Sciatic nerve (tissue), 2 donors: ENCODE data around the gene GNLY. TPM values are rescaled to one million over a fixed set of nuclear protein-coding genes. Genes with fewer than 3 reads are reported as not detected.
A peak's percentile ranks its signal among the peaks of the same experiment; 100 is the strongest.
"Not testable (repeated sequence)": the region's sequence is repeated elsewhere in the genome, so short reads cannot be mapped to it uniquely, and the experiment has no call there.

ENCODE experiments used
- ATAC-seq: fragments of 200-7000 bp; cut with Tn5 transposase; one replicate; pipeline ENCODE4 v1.9.1; 2020; ENCODE audit warnings: mild to moderate bottlenecking, moderate library complexity
- DNase-seq: peaks from one replicate; pipeline ENCODE4 v3.0.0-alpha.2; 2020; ENCODE audit warnings: low spot score
- intact Hi-C: fragments of 100-400 bp; cut with DNase I; formaldehyde crosslinking; loops from one replicate; pipeline ENCODE4 v1.14.2; 2022
- total RNA-seq: library from RNA; stranded (reverse); fragmentation: NEBNext Ultra II Directional; extraction: Animal tissue kit (Norgen Biotek cat#: 25700); gene quantifications from one replicate; pipeline ENCODE4 v1.2.1, GENCODE V29; 2021
- donor health status: DM: no; HTN: no; CAD: no.
- donor health status: DM: no; HTN: no; CAD: no.

Gene GNLY
- 8.4 TPM for total RNA-seq

- intact Hi-C loops = no loop called here
- ATAC-seq (no peak), DNase-seq (no peak)
These were observed at the start of gene GNLY for GRCh38 chr2:85694052-85695025. Gene GNLY, plus strand, starts transcription at chr2:85694358. Its CDS starts 61 bp downstream, at chr2:85694419.

DNA sequence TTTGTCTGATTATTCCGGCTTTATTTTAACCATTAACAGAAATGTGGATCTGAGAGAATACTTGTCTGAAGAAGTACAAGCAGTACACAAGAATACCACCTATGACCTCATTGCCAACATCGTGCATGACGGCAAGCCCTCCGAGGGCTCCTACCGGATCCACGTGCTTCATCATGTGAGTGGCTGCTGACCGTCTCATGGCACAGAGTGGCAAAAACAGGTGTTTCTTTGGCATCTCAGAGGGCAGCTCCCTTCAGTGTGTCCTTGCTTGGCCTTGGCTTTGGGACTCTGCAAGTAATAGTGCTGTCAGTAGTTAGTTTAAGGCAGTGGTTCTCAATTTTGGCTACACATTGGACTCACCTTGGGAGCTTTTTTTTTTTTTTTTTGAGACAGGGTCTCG, 49.2 kb upstream of the GNLY start:
- ATAC-seq (no peak), DNase-seq (peak; percentile 14)
- intact Hi-C loops = no loop called here

DNA sequence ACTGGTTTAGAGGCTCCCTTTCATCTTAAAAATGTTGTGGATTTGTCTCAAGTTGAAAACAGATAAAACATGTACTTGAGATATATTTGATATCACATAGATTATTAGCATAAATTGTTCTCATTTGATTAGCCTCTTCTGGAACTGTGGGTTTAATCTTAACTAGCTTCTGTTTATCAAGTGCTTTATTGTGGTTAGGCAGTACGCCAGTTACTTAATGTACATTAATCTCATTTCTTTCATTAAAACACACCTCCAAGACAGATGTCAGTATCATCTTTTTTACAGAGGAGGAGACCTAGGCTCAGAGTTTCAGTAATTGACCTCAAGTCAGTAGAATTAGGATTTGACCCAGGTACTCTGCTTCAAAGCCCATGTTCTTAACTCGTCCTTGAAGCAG, 48.0 kb upstream of the GNLY start:
- DNase-seq (no peak), ATAC-seq (no peak)
- intact Hi-C loops = no loop called here

- ATAC-seq (no peak), DNase-seq (peak; percentile 28)
- intact Hi-C loops = no loop called here
These were observed 46.2 kb upstream of the GNLY start for GRCh38 chr2:85647823-85648526.

GRCh38 chr2:85648619-85649018, 45.5 kb upstream of the GNLY start:
- intact Hi-C loops = no loop called here
- ATAC-seq (no peak), DNase-seq (no peak)

DNA sequence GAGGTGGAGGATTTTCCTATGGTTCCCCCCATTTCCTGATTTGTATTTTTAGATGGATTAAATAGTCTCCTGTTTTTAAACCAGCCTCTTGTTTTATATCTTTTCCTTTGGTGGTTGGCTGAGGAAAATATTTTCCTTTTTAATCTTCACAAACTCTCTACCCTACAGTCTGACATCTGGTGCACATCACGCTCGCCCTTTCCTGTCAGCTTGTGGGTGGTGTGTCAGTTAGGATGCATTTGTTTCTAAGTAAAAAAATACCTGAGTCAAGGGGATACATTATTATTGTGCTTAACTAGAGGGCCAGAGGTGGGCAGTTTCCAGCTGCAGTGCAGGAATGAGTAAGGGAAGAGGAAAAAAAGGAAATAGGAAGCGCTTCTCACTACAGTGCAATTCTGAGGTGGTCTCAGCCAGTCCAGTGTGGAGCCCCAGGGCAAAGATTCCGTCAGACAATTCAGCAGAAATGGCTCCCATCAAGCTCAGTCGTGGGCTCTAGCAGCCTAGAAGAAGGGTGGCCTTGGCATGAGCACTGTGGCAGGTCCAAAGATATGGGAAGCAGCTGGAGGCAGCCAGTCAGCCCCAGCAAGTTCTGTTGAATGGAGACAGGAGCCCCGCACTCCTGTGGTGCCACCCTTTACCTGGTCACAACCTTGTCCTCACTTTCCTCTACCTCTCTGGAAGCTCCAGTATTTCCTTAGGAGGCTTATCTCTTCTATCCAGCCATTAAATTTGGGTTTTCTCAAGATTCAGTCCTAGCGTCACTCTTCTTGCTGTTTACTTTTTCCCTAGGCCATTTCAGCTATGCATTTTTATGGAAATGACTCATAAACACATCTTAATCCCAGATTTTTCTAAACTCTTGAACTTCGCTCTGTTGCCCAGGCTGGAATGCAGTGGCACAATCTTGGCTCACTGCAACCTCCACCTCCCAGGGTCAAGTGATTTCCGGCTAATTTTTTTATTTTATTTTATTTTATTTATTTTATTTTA, 44.7 kb upstream of the GNLY start:
- no peak for DNase-seq
- ATAC-seq = no peak
- intact Hi-C loops = no loop called here

DNA sequence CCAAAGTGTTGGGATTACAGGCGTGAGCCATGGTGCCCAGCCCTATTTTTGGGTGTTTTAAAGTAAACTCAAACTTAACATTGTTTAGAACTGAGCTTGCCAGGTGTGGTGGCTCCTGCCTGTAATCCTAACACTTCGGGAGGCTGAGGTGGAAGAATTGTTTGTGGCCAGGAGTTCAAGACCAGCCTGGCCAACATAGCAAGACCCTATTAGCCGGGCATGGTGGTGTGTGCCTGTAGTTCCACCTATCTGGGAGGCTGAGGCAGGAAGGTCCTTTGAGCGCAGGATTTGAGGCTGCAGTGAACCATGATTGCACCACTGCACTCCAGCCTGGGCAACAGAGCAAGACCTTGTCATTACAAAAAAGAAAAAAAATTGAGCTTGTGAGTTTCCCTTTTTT, 43.7 kb upstream of the GNLY start:
- ATAC-seq = no peak
- intact Hi-C loops = no loop called here
- no peak for DNase-seq

- no peak for DNase-seq
These were observed 43.1 kb upstream of the GNLY start for GRCh38 chr2:85651097-85651496.

DNA sequence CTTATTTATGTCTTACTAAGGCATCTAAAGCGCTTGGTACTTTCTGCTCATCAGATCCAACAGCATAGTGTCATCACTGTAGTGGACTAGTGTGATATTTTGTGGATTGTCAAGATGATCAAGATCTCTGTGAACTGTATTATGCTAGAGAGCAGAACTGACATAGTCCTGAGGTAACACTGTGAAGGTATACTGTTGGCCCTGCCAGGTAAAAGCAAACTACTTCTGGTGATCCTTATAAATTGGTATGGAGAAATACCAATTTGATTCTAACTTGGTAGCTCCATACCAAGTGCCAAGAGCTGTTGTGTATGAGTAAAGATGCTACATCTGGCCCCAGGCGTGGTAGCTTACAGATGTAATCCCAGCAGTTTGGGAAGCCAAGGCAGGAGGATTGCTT, 42.1 kb upstream of the GNLY start:
- ATAC-seq = no peak
- intact Hi-C loops = no loop called here
- no peak for DNase-seq

More at GRCh38 chr2:85651097-85651496, 43.1 kb upstream of the GNLY start:
- no peak for ATAC-seq
- intact Hi-C loops = no loop called here

- ATAC-seq (no peak), DNase-seq (no peak)
- intact Hi-C loops = no loop called here
These were observed 40.2 kb upstream of the GNLY start for GRCh38 chr2:85653996-85654395.

DNA sequence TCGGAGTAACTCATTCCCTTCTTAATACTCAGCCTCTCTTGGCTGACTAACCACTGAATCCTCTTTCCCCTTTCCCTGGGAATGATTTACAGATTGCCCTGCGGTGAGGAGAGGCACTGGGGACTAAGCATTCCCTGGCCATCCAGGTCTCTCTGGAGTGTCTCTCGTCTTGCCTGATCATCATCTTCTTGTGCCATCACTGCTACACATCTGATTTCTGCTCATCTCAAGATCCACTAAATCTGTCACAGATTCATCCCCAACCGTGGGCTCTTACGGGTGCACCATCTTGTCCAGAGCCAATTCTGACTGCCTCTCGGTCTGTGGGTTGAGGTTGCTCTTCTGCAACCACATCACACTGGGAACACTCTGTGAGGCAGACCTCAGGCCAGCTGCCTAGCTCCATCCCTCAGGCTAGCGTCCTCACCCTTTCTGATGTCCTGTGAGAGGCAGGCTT, 38.2 kb upstream of the GNLY start:
- intact Hi-C loops = no loop called here
- DNase-seq (no peak), ATAC-seq (no peak)

DNA sequence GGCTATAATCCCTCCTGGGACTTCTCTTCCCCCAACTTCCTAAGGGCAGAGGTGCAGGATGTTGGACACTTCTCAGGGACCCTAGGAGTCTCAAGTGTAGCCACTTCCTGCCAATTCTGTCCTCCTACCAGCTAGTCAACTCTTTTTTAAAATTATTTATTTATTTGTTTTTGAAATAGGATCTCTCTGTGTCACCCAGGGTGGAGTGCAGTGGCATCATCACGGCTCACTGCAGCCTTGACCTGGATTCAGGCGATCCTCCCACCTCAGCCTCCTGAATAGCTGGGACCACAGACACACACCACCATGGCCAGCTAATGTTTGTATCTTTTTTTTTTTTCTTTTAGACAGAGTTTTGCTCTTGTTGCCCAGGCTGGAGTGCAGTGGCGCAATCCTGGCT, 37.7 kb upstream of the GNLY start:
- no peak for ATAC-seq
- no peak for DNase-seq
- intact Hi-C loops = no loop called here

DNA sequence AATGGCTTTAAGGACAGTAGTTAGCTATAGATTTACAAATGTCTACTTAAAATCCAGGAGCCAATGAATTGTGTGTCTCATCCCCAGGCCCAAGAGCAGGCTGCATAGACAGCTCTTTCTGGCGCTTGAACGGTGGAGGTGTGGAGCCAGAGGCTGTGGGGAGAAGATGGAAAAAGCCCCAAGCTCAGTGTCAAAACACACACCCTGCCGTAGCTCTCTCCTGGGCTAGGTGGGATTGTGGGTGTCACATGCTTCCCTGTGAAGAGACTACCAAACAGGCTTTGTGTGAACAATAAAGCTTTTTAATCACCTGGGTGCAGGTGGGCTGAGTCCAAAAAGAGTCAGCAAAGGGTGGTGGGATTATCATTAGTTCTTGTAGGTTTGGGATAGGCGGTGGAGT, 36.8 kb upstream of the GNLY start:
- ATAC-seq, intact Hi-C loops, DNase-seq: not testable (repeated sequence)

DNA sequence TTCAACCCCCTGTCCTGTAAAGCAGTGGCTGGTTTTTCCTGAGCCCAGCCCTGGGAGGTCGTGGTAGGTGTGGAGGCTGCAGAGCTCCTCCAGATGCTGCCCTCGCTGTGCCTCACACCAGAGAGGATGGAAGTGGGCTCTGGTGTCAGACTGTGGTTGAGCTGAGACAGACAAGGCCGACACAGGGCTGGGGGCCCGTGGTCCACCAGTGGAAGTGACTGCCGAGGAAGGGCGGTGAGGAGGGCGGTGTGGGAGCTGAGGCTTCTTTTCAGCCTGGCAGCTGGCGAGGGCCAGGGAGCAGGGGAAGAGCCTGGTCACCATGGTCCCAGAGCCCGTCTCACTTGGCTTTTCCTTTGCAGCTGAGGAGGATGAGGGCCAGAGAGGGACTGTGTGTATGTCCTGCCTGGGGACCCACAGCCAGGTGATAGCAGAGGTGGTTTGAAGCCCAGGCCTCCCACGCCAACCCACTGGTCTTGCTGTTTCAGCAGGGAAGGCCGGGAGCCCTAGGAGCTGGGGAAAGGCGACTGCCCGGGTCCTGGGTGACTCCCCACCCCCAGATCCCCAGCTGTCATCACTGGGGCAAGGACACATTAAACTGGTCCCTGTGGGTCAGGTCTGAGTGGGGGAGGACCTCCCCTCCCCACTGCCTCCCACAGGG, 34.7 kb upstream of the GNLY start:
- DNase-seq = no peak
- intact Hi-C loops = no loop called here
- ATAC-seq = no peak

- intact Hi-C loops, ATAC-seq, DNase-seq: not testable (repeated sequence)
These were observed 33.9 kb upstream of the GNLY start for GRCh38 chr2:85660301-85660700.

GRCh38 chr2:85660725-85661124, 33.4 kb upstream of the GNLY start:
- intact Hi-C loops = no loop called here
- DNase-seq (no peak), ATAC-seq (no peak)

DNA sequence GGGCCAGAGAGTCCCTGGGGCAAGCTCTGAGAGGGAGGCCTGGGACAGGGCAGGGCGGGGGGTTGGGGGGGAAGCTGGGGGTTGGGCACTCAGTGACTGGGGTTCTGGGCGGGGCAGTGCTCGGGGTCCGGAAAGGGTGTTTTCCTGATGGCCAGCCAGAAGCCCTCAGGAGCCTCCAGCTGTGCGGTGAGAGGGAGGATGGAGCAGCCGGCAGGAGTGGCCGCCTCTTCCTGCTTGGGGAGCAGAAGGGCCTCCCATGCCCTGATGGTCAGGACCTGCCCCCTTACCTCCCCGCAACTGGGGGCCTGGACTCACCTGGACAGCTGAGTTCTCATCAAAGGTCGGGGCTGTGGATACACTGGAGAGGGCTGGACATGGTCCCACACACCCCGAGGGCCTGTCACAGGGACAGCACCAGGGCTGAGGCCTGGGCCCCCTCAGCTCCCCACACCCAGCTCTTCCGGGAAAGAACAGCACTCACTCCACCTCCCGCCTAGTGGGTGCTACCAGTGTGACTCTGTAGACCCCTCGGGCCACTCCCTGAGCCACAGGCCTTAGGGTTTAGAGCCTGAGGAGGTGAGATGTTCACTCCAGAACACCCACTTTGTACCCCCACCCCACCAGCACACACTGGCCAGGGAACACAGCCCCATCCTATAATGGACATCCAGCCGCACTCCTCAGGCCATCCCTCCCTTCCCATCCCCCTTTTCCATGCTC, 32.9 kb upstream of the GNLY start:
- DNase-seq = no peak
- intact Hi-C loops = no loop called here
- ATAC-seq = no peak
